Measurements from ENCODE around the gene GSX2. TPM values are rescaled to one million over a fixed set of nuclear protein-coding genes. Genes with fewer than 3 reads are reported as not detected.

The GSX2 gene
- total and polyA plus RNA-seq, 10 of the 15 experiments (the other 5 are each of a cell fraction or from before 2014, with no cell fraction given), result 0.04 to 0.58 (median 0.50) TPM; not detected in 5

DNA sequence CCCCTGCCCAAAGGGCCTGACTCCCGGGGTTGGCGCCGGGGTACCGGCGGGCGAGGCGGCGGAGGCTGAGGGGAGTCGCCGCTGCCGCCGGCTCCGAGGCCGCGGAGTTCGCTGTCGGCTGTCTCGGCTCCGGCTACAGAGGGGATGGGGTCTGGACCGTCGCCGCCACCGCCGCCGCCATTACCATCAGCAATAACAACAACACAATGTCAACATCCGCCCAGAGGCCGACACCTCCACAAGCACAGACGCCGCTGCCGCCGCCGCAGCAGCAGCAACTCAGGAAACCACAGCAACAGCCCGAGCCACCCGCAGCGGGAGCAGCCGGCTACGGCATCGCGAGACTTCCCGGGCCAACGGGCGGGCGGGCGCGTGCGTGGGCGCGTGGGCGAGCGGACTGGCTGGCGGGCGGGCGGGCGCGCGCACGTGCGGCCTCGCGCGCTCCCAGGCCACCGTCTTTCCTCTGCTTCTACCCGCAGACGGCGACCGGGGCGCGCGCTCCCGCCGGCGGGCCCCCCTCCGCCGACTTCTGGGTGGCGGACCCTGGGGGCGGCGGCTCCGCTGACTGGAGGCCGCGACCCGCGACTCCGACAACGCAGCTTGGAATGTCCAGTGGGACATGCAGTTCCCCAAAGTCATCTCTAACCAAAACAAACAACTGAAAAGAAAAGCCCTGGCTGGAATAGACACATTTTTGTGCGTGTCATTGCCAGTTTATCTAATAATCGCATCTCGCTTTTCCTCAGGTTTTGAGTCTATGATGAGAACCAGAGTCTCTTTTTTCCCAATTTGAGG is 35.4 kb upstream of the GSX2 start, which contains the start of gene CHIC2 (continued):
- TF ChIP-seq MEF2B (IDR thresholded peaks at IDR 0.05; ENCODE audit: partially characterized antibody, poor library complexity, severe bottlenecking) (no peak), BCLAF1 (IDR thresholded peaks at IDR 0.05) (no peak), PML (IDR thresholded peaks at IDR 0.05; ENCODE audit: low read length) (0 out of 2 replicates have a peak, but pooled peaks have one; percentile 37), MTA2 (IDR thresholded peaks at IDR 0.05; ENCODE audit: low read depth) (no peak)

GRCh38 chr4:54065282-54066087 is 34.5 kb upstream of the GSX2 start:
- no peak overlapping the region for H3K27ac ChIP-seq (ENCODE audit: control insufficient read depth, insufficient read depth)
- ChIA-PET POLR2A (interaction anchor here (0.6 kb wide), 1 partner anchor 11 kb away, joined by 3 read pairs; no protein-coding TSS in a partner anchor), RAD21 (ENCODE audit: unreplicated experiment) (no interaction called here), SMC1A (ENCODE audit: uncharacterized antibody, unreplicated experiment) (interaction anchor here (1.2 to 1.8 kb wide), 2 partner anchors 49 to 136 kb away, joined by 4 to 6 read pairs; no protein-coding TSS in a partner anchor), CTCF (interaction anchor here (1.2 kb wide), 1 partner anchor 8 kb away, joined by 3 read pairs; no protein-coding TSS in a partner anchor)
- H3K4me2 ChIP-seq (ENCODE audit: control insufficient read depth, insufficient read depth), result peak overlapping the region; percentile 39; the same call in 1 of the 2 replicates
- ATAC-seq (no peak), FAIRE-seq (no peak), DNase-seq (ENCODE audit: low read depth, low spot score) (no peak)
- peak overlapping the region; percentile 65; the same call in 1 of the 2 replicates for H3K4me3 ChIP-seq
- H4K20me1 ChIP-seq (ENCODE audit: control insufficient read depth, insufficient read depth), result no peaks in the 10 kb centered on the region
- peak overlapping the region; percentile 68 for H2AFZ ChIP-seq (ENCODE audit: control insufficient read depth, low read depth, low read length)
- H3K4me1 ChIP-seq (ENCODE audit: control insufficient read depth, insufficient read depth, low read length), result no peaks in the 10 kb centered on the region
- H3K27me3 ChIP-seq (replicated peaks in 1 of 2; ENCODE audit: control insufficient read depth in 2 of 2, insufficient read depth in 2 of 2, low read length in 1 of 2), result no peaks in the 10 kb centered on the region
- H3K9ac ChIP-seq (ENCODE audit: control insufficient read depth, insufficient read depth, low read length), result no peak overlapping the region
- H3K36me3 ChIP-seq (ENCODE audit: control insufficient read depth in 2 of 2, insufficient read depth in 2 of 2, low read length in 1 of 2), result no peaks in the 10 kb centered on the region
- H3K79me2 ChIP-seq (ENCODE audit: control insufficient read depth, insufficient read depth, low read length), result peaks cover 35% of the 10 kb centered on the region
- no peaks in the 10 kb centered on the region for H3K9me3 ChIP-seq (replicated peaks; ENCODE audit: control insufficient read depth, insufficient read depth, low read length)
- no TSS peak for BruUV-seq (replicated peaks)
- in situ Hi-C loops (cut with MboI) (no loop called here), intact Hi-C loops (cut with micrococcal nuclease; ENCODE audit: unreplicated experiment) (loop anchor here (10.0 kb wide), 2 partner anchors 361 to 1351 kb away; no protein-coding TSS in a partner anchor)
- WGBS (ENCODE audit: insufficient coverage, insufficient replicate concordance, low lambda C conversion rate, missing lambda C conversion rate), result 84% methylated on average over 6 of the region's 6 CpGs
- TF ChIP-seq CBX3 (IDR thresholded peaks at IDR 0.05; ENCODE audit: borderline replicate concordance, low read depth), result no peak
- TF ChIP-seq, protein P1, sequence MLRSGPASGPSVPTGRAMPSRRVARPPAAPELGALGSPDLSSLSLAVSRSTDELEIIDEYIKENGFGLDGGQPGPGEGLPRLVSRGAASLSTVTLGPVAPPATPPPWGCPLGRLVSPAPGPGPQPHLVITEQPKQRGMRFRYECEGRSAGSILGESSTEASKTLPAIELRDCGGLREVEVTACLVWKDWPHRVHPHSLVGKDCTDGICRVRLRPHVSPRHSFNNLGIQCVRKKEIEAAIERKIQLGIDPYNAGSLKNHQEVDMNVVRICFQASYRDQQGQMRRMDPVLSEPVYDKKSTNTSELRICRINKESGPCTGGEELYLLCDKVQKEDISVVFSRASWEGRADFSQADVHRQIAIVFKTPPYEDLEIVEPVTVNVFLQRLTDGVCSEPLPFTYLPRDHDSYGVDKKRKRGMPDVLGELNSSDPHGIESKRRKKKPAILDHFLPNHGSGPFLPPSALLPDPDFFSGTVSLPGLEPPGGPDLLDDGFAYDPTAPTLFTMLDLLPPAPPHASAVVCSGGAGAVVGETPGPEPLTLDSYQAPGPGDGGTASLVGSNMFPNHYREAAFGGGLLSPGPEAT (IDR thresholded peaks at IDR 0.05; ENCODE audit: low read depth), result no peak
- no peak for TF ChIP-seq ZBED1 (IDR thresholded peaks at IDR 0.05; ENCODE audit: borderline replicate concordance)
- TF ChIP-seq ATF2 (IDR thresholded peaks at IDR 0.05; ENCODE audit: low read length), result no peak
- no peak for TF ChIP-seq CEBPB (IDR thresholded peaks at IDR 0.05; ENCODE audit: borderline replicate concordance in 1 of 2, low read depth in 2 of 2, low read length in 2 of 2)
- no peak for TF ChIP-seq DPF2 (IDR thresholded peaks at IDR 0.05)
- no peak for TF ChIP-seq RAD21 (IDR thresholded peaks at IDR 0.05; ENCODE audit: insufficient read depth, low read depth, low read length)
- TF ChIP-seq NFYA (IDR thresholded peaks at IDR 0.05; ENCODE audit: borderline replicate concordance, low read depth, low read length), result no peak
- TF ChIP-seq SMC3 (IDR thresholded peaks at IDR 0.05; ENCODE audit: borderline replicate concordance, low read length), result no peak
